Skeletal muscle satellite cell (primary cell): ENCODE measurements around the gene WDR64.

ENCODE experiments used
- H3K27me3 ChIP-seq: 2 replicates; pipeline ENCODE4 v1.7.0; 2013; ENCODE audit warnings: low read length; ENCODE audit not compliant: control insufficient read depth, insufficient read depth
- H3K36me3 ChIP-seq: 2 replicates; pipeline ENCODE4 v1.7.0; 2013; ENCODE audit warnings: mild to moderate bottlenecking, control low read depth, low read length; ENCODE audit not compliant: insufficient read depth
- H3K4me1 ChIP-seq: 2 replicates; pipeline ENCODE4 v1.7.0; 2013; ENCODE audit warnings: low read length; ENCODE audit not compliant: control insufficient read depth, insufficient read depth
- H3K4me2 ChIP-seq: 2 replicates; pipeline ENCODE4 v1.7.0; 2013; ENCODE audit warnings: mild to moderate bottlenecking, low read length
- H3K4me3 ChIP-seq: 2 replicates; pipeline ENCODE4 v1.7.0; 2013; ENCODE audit warnings: low read length
- H3K9ac ChIP-seq: 2 replicates; pipeline ENCODE4 v1.7.0; 2013; ENCODE audit warnings: mild to moderate bottlenecking, low read depth, low read length, moderate library complexity
- H3K9me3 ChIP-seq: replicated peaks from 2 replicates; pipeline ENCODE4 v1.7.0; 2013; ENCODE audit warnings: mild to moderate bottlenecking, control low read depth, low read length

The WDR64 gene

DNA sequence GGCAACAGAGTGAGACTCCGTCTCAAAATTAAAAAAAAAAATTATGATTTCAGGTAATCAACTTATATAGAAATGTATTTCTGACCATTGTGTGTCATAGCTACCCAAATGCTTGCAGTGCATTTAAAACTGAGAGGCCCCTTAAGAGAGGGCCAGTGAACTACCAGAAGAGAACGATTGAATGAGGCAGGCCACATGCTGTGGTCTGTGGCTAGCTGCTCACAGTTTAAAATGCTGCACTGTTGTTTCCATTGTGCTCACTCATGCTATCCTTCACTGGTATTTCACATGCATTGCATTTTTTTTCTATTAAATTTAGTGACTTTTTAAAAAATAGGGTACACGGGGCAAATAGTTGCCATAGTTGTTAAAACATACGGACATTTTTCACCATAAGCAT is 37.9 kb upstream of the WDR64 start:
- H3K9ac ChIP-seq: no peak overlapping the region
- H3K9me3 ChIP-seq: no peaks in the 10 kb centered on the region
- no peak overlapping the region for H3K4me3 ChIP-seq
- H3K4me1 ChIP-seq: peaks cover 36% of the 10 kb centered on the region
- H3K4me2 ChIP-seq: no peak overlapping the region
- no peaks in the 10 kb centered on the region for H3K27me3 ChIP-seq
- no peaks in the 10 kb centered on the region for H3K36me3 ChIP-seq

GRCh38 chr1:241614572-241614971 is 37.5 kb upstream of the WDR64 start:
- H3K4me1 ChIP-seq: peaks cover 35% of the 10 kb centered on the region
- no peak overlapping the region for H3K4me2 ChIP-seq
- H3K27me3 ChIP-seq: no peaks in the 10 kb centered on the region
- no peaks in the 10 kb centered on the region for H3K9me3 ChIP-seq
- no peaks in the 10 kb centered on the region for H3K36me3 ChIP-seq
- no peak overlapping the region for H3K9ac ChIP-seq
- no peak overlapping the region for H3K4me3 ChIP-seq

GRCh38 chr1:241615043-241615974 is 36.8 kb upstream of the WDR64 start:
- no peaks in the 10 kb centered on the region for H3K9me3 ChIP-seq
- peak overlapping the region; percentile 17 for H3K4me2 ChIP-seq
- H3K36me3 ChIP-seq: no peaks in the 10 kb centered on the region
- peaks cover 28% of the 10 kb centered on the region for H3K4me1 ChIP-seq
- no peak overlapping the region for H3K9ac ChIP-seq
- no peak overlapping the region for H3K4me3 ChIP-seq
- H3K27me3 ChIP-seq: no peaks in the 10 kb centered on the region

DNA sequence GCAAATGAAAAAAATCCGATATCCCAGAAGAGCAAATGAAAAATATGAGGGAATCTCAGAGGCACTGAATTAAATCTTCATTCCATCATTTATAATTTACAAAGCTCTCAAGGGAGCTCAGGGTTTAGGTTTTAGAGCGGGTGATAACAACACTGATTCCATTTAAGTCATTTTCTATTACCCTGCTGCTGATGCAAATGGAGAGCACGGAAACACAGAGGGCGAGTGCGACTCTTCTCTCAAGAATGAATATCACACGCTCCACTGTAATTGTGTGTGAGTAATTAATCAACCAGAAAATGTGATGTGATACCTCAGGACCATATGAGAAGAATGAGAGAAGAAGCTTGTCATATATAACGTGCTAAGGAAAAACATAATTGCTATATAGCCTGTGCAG is 34.7 kb upstream of the WDR64 start:
- Histone ChIP-seq H3K9me3 (no peaks in the 10 kb centered on the region), H3K4me1 (peaks cover 20% of the 10 kb centered on the region), H3K36me3 (no peaks in the 10 kb centered on the region), H3K9ac (no peak overlapping the region), H3K4me3 (no peak overlapping the region), H3K27me3 (no peaks in the 10 kb centered on the region), H3K4me2 (no peak overlapping the region)

DNA sequence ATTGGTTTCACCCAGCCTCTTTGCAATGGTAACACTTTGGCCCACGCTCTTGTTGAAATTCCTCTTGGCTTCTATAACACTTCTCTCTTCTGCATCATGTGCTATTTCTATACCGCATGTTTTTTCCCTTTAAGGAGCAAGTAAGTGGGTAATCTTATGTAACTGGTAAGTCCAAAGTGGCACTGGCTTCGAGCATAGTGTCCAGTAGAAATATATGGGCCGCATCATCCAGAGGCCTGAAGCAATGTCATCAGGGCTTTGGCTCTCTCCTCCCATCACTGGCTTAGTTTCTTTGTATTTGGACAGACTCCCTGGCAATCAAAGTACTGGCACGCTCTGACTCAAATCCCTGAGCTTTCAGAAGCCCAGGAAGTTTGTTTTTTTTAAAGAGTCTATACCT is 29.4 kb upstream of the WDR64 start:
- Histone ChIP-seq H3K4me2 (no peak overlapping the region), H3K4me1 (peaks cover 1% of the 10 kb centered on the region), H3K36me3 (no peaks in the 10 kb centered on the region), H3K9me3 (no peaks in the 10 kb centered on the region), H3K9ac (no peak overlapping the region), H3K4me3 (no peak overlapping the region), H3K27me3 (no peaks in the 10 kb centered on the region)

DNA sequence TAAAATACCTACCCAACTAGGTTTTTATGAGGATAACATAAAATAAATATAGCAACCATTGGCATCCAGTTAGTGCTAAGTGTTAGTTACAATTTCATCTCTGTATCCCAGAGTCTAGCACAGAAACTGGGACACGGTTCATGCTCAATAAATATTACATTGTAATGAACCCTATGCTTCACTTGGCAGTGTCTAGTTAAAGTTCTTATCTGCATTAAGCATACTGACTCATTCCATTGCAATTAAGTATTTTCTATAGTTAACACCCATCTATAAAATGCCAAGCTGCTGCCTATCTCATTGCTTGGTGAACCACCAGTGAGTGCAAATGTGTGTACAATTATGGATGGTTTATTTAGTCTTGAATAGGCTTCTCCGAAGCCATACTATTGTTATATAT is 27.1 kb upstream of the WDR64 start:
- H3K9ac ChIP-seq: no peak overlapping the region
- H3K36me3 ChIP-seq: no peaks in the 10 kb centered on the region
- no peaks in the 10 kb centered on the region for H3K27me3 ChIP-seq
- no peak overlapping the region for H3K4me3 ChIP-seq
- no peaks in the 10 kb centered on the region for H3K9me3 ChIP-seq
- peaks cover 6% of the 10 kb centered on the region for H3K4me1 ChIP-seq
- H3K4me2 ChIP-seq: no peak overlapping the region

GRCh38 chr1:241627453-241628259 is 24.4 kb upstream of the WDR64 start:
- Histone ChIP-seq H3K36me3 (no peaks in the 10 kb centered on the region), H3K9me3 (no peaks in the 10 kb centered on the region), H3K4me2 (no peak overlapping the region), H3K27me3 (no peaks in the 10 kb centered on the region), H3K9ac (peak overlapping the region; percentile 14), H3K4me3 (no peak overlapping the region), H3K4me1 (peaks cover 6% of the 10 kb centered on the region)

GRCh38 chr1:241630005-241630404 is 22.1 kb upstream of the WDR64 start:
- Histone ChIP-seq H3K9me3 (no peaks in the 10 kb centered on the region), H3K4me2 (no peak overlapping the region), H3K36me3 (peaks cover 6% of the 10 kb centered on the region)

DNA sequence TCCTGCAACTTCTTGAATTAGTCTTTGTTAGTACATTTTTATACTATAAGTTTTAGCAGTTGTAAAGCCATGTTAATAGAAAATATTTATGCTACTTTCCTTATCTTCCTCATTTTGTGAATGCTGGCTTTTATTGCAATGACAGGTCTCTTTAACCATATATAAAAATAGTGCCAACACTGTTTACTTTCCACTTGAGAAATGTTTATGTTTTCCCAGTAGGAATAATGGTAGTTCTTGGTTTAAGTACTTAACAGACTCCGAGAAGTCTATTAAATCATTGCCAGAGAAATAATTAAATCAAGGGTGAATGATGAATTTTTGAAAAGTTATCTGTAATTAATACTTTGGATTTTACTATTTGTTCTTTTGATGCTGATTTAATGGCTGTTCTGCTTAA is 21.6 kb upstream of the WDR64 start:
- Histone ChIP-seq H3K27me3 (no peaks in the 10 kb centered on the region), H3K4me3 (no peak overlapping the region), H3K4me2 (no peak overlapping the region), H3K9me3 (no peaks in the 10 kb centered on the region), H3K4me1 (peaks cover 6% of the 10 kb centered on the region), H3K36me3 (peaks cover 11% of the 10 kb centered on the region), H3K9ac (no peak overlapping the region)

More at GRCh38 chr1:241630005-241630404, 22.1 kb upstream of the WDR64 start:
- Histone ChIP-seq H3K4me3 (no peak overlapping the region), H3K27me3 (no peaks in the 10 kb centered on the region), H3K4me1 (peaks cover 6% of the 10 kb centered on the region), H3K9ac (no peak overlapping the region)

DNA sequence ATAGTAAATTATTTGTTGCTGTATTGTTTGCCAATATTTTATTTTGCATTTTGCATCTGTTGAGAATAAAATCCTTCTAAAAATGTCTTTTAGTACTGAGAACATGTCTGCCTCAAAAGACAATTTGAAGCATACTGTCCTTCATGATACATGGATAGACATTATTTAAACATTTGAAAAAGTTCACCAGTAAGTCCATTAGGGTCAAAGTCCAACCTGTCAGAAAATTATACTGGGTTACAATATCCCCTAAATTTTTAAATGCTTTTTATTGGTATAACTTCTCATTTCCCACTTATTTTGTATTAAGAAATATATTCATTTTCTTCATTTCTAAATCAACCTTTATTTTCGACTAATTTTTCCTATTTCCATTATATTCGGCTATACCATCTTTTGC is 21.2 kb upstream of the WDR64 start:
- H3K4me2 ChIP-seq: no peak overlapping the region

GRCh38 chr1:241631674-241632073 is 20.4 kb upstream of the WDR64 start:
- H3K4me3 ChIP-seq: no peak overlapping the region
- H3K4me1 ChIP-seq: peaks cover 7% of the 10 kb centered on the region
- H3K27me3 ChIP-seq: no peaks in the 10 kb centered on the region
- H3K36me3 ChIP-seq: peaks cover 15% of the 10 kb centered on the region
- H3K4me2 ChIP-seq: no peak overlapping the region
- no peaks in the 10 kb centered on the region for H3K9me3 ChIP-seq
- no peak overlapping the region for H3K9ac ChIP-seq

More for the DNA sequence above, 21.2 kb upstream of the WDR64 start:
- H3K9me3 ChIP-seq: no peaks in the 10 kb centered on the region
- H3K4me3 ChIP-seq: no peak overlapping the region
- no peaks in the 10 kb centered on the region for H3K27me3 ChIP-seq
- H3K9ac ChIP-seq: no peak overlapping the region
- peaks cover 15% of the 10 kb centered on the region for H3K36me3 ChIP-seq
- peaks cover 6% of the 10 kb centered on the region for H3K4me1 ChIP-seq
